Measurements from ENCODE around the gene PROZ. TPM values are rescaled to one million over a fixed set of nuclear protein-coding genes. Genes with fewer than 3 reads are reported as not detected.

The PROZ gene
- total and polyA plus RNA-seq, 2 of the 13 experiments (the other 11 are each of a cell fraction or from before 2014, with no cell fraction given), result 5.6 to 22.5 TPM

- TF ChIP-seq HMGXB3 (CRISPR knock-in tag; IDR thresholded peaks at IDR 0.05; ENCODE audit: borderline replicate concordance), result peak; percentile 90; the same call in 1 of the 2 replicates
- TF ChIP-seq NKX3-1 (CRISPR knock-in tag; IDR thresholded peaks at IDR 0.05), result peak; percentile 77
- no peak for TF ChIP-seq ZNF674 (CRISPR knock-in tag; IDR thresholded peaks at IDR 0.05; ENCODE audit: low read depth)
- peak; percentile 33; the same call in 1 of the 2 replicates for TF ChIP-seq AHDC1 (CRISPR knock-in tag; IDR thresholded peaks at IDR 0.05; ENCODE audit: borderline replicate concordance)
- TF ChIP-seq RXRB (CRISPR knock-in tag; IDR thresholded peaks at IDR 0.05; ENCODE audit: borderline replicate concordance), result peak; percentile 71
- TF ChIP-seq TCF12 (IDR thresholded peaks at IDR 0.05), result no peak
- TF ChIP-seq TCF12 (CRISPR knock-in tag; IDR thresholded peaks at IDR 0.05), result 0 out of 2 replicates have a peak, but pooled peaks have one; percentile 17
- TF ChIP-seq ZNF160 (CRISPR knock-in tag; IDR thresholded peaks at IDR 0.05), result peak; percentile 87
- TF ChIP-seq ZSCAN5A (CRISPR knock-in tag; IDR thresholded peaks at IDR 0.05; ENCODE audit: borderline replicate concordance), result peak; percentile 73
- peak; percentile 89; the same call in 1 of the 2 replicates for TF ChIP-seq MAZ (IDR thresholded peaks at IDR 0.05; ENCODE audit: borderline replicate concordance, low read depth, low read length)
- peak; percentile 93 for TF ChIP-seq MAZ (CRISPR knock-in tag; IDR thresholded peaks at IDR 0.05; ENCODE audit: low read depth)
- peak; percentile 97 for TF ChIP-seq PHF8 (CRISPR knock-in tag; IDR thresholded peaks at IDR 0.05)
- TF ChIP-seq ZNF510 (CRISPR knock-in tag; IDR thresholded peaks at IDR 0.05; ENCODE audit: low read depth), result 0 out of 2 replicates have a peak, but pooled peaks have one; percentile 57
- TF ChIP-seq MLLT10 (CRISPR knock-in tag; IDR thresholded peaks at IDR 0.05), result no peak
- no peak; the same call in 1 of the 2 replicates for TF ChIP-seq DPF2 (CRISPR knock-in tag; IDR thresholded peaks at IDR 0.05; ENCODE audit: borderline replicate concordance, low read depth)
- TF ChIP-seq ZNF543 (CRISPR knock-in tag; IDR thresholded peaks at IDR 0.05), result peak; percentile 83; the same call in 1 of the 2 replicates
- peak; percentile 76 for TF ChIP-seq ZNF777 (CRISPR knock-in tag; IDR thresholded peaks at IDR 0.05)
Measured at GRCh38 chr13:113208421-113209335, 50.2 kb downstream of the PROZ start, which contains the start of gene PCID2 (continued).

Measured in HepG2 (cell line).